ENCODE measurements around the gene GSTM3.
"Not testable (repeated sequence)": the region's sequence is repeated elsewhere in the genome, so short reads cannot be mapped to it uniquely, and the experiment has no call there.

Gene GSTM3

DNA sequence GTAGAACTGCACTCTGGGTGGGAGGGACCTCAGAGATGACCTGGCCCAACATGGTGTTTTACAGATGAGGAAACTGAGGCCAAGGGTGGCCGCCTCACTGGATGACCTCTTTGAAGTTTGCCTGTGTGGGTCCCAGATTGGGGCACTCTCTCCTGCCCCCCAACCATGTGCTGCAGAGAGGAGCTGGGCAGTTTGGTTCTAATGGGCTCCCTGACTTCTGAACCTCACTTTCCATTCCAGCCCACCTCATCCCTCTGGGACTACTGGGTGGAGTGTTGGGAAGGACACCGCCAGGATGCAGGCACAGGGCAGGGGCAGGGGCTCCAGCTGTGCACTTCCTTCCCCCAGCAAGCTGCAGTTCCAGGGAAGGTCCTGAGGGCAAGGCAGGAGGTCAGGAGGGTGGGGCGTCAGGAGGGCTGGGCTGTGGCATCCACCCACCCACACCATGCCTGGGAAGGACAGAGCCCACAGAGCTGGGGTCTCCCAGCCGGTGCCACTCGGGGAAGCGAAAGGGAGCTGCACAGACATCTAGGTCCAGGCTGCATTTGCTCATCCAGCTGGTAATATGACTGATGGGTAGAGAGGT is 33.2 kb upstream of the GSTM3 start:
- no peak for DNase-seq

DNA sequence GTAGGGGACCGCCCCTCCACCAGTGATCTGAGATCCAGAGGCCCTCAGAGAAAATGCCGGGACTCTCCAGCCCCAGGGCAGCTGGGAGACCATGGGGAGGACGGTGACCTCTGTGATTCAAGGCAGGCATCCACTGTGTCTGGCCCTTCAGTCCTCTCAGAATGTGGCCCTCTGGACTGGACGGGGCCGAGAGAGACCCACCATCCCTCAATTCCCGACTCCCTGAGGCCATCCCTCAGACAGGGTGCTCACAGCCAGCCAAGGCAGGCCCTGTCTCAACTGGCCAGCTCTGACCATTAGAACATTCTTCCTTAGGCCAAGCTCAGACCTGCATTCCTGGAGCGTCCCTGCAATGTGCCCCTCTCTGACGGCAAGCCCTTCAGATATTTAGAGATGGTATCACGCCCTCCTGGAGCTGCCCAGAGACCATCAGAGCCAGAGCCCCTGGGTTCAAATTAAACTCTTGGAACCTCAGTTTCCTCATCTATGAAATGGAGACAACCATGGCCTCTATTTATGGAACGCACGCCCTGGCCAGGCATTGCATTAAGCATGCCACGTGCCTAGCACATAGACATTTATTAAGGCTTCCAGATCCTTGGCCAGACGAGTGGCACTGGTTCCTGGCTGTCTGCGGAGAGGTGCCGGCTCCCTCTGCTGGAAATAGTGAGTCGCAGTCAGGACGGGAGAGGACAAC is 32.5 kb upstream of the GSTM3 start:
- DNase-seq = peak; percentile 83

- no peak for DNase-seq
Measured at GRCh38 chr1:109772658-109773202, 31.9 kb upstream of the GSTM3 start.

DNA sequence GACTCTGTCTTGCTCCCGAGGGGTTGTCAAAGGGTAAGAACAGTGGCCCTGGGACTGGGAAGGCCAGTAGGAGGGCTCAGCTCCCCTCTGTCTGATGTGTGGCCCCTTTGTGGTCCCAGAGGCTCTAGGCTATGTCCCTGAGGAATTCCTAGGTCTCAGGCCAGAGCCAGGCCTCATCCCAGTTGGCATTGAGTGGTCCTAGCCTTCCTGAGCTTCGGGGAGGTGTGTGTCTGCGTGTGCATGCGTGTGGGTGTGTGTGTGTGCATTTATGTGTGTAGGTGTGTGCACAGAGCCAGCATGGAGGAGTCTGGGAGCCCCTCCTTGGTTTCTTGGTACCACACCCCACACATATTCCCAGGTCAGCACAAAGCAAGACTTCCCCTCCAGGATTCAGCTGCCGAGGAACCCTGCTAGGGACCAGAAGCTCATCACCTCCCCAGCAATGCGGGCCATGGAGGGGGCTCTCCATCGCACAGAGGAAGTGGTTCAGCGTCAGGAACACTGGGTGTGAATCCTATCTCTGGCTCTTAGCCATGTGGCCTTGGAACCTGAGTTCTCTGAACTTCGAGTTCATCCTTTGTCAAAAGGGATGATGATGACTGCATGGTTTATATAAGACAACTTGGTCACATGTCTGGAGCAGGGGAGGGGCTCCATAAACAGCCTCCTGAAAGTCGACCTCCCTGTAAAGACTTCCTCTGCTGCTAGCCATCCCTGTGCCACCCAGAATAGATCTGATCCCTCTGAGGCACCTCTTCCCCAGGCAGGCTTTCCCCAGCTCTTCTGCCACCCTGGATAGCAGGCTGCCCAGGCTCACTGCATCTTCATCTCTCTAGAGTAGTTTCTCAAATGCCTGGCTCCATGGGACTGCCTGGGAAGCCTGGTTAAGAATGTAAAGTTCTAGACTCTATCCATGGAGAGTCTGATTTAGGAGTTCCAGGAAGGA is 31.1 kb upstream of the GSTM3 start:
- no peak for DNase-seq

- no peak for DNase-seq
Measured at GRCh38 chr1:109770331-109771095, 29.7 kb upstream of the GSTM3 start.

DNA sequence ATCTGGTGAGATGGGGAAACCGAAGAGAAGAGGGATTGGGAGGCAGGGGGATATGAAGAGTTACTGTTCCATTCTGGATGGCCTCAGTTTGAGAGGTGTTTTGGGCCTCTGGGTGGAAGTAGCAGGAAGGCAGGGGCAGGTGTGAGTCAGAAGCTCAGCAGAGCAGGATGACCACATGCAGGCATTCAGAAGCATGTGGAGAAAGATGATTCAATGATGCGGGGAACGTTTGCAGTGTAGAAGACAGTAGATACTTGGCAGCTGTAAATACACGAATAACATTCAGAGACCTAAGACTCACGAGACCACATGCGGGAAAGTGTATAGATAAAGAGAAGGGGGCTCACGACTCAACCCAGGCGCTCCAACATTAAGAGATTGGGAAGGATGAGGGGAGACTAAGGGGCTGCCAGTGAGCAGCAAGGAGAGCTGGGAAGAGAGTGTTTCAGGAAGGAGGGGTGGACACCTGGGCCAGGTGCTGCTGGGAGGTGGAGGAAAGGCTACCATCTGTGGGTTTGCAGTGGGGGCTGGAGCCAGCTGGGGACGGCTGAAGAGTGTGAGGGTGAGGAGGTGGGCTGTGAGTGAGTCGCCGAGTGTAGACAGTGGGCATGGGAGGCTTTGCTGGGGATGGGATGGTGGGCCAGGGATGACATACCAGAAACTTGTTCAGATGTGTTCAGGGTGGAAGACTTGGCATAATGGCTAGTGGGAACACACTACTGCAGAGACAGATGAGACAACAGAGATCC is 28.7 kb upstream of the GSTM3 start:
- DNase-seq = no peak

DNA sequence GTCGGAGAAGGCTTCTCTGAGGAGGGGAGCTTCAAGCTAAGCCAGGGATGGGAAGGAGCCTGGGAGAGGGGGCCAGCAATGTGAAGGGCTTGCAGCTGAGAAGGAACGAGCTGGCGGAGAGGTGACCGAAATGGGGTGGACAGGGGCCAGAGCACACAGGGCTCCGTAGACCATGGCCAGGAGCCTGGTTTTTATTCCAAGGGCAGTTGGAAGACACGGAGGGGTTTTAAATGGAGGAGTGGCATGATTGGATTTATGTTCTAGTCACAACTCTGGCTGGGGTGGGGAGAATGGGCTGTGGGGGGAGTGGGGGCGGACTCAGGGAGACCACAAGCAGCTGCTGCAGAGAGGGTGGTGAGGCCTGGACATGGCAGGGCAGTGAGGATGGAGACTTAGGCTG is 28.0 kb upstream of the GSTM3 start:
- DNase-seq = no peak

GRCh38 chr1:109768335-109768650 is 27.5 kb upstream of the GSTM3 start:
- no peak for DNase-seq

GRCh38 chr1:109767637-109768334 is 26.9 kb upstream of the GSTM3 start:
- no peak for DNase-seq

DNA sequence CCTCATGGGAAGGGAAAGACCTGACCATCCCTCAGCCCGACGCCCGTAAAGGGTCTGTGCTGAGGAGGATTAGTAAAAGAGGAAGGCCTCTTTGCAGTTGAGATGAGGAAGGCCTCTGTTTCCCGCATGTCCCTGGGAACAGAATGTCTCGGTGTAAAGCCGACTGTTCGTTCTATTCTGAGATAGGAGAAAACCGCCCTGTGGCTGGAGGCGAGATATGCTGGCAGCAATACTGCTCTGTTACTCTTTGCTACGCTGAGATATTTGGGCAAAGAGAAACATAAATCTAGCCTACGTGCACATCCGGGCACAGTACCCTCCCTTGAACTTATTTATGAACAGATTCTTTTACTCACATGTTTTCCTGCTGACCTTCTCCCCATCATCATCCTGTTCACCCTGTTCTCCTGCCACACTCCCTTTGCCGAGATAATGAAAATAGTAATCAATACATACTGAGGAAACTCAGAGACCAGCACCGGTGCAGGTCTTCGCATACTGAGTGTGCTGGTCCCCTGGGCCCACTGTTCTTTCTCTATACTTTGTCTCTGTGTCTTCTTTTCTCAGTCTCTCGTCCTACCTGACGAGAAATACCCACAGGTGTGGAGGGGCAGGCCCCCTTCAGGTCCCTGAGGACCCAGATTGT is 26.3 kb upstream of the GSTM3 start:
- not testable (repeated sequence) for DNase-seq

- no peak for DNase-seq
Measured at GRCh38 chr1:109765896-109766615, 25.2 kb upstream of the GSTM3 start.

DNA sequence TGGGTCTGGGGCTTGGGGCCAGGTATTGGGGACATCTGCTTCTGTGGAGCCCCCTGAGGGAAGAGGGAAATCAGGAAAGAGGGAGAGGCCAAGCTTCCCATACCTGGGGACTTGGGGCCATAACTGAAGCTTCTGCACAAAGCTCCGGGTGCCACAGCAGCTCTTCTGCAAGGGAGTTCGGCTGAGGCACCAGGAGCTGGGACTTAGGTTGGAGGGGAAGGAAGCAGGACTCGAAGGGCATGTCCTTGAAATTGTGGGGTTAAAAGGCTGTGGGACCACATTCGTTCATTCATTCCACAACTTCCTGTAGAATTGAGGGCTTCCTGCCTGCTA is 24.6 kb upstream of the GSTM3 start:
- no peak for DNase-seq

DNA sequence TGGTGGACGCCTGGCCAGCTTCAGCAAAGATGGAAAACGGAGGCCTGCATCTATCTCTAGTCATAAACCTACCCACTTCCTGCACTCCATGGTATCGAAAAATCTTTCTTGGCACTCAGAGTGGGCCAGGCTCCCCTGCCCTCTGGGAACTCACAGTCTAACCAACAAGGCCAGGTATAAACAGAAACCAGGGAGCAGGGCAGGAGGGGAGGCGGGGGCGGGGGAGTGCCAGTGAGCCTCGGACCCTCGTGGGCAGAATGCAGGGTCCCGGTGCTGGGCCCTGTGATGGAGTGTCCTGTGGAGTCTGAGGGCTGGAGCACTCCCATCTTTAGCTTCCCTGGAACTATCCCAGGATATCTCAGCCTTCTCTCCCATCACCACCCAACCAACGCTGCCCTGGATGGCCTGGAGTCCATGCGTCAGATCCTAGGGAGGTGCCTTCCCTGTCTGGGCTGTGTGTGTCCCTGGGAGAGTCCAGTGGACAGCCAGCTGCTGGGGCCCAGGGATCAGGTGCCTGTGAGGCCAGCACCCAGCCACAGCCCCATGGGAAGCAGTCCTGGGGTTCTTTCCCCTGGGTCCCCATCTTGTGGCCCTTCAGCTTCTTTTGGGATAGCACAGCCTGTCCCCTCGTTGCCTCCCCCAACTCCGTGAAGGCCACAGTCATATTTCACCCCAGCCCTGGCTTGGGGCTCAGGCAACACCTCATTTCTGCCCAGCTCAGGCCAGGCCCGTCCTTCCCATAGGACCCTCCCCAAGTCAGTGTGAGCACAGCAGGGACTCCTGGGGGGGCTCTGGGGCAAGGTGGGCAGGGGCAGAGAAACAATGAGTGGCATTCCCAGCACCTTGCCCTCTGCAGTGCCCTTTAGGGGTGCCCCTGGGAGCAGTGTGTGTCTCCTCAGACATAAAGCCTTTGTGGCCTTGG is 24.0 kb upstream of the GSTM3 start:
- DNase-seq = no peak

- DNase-seq = no peak
Measured at GRCh38 chr1:109763646-109764415, 23.0 kb upstream of the GSTM3 start, which contains the start of gene EPS8L3. Gene EPS8L3 (minus strand): TSS chr1:109763923. CDS start chr1:109761749, 2,174 bp downstream.

- no peak for DNase-seq
Measured at GRCh38 chr1:109762821-109763645, 22.2 kb upstream of the GSTM3 start.

- no peak for DNase-seq
Measured at GRCh38 chr1:109762039-109762585, 21.3 kb upstream of the GSTM3 start.
